DOHH2 (cell line): ENCODE data around the gene DAPK2.

ENCODE experiments used
- H3F3A ChIP-seq: fragments of 200-600 bp; sonication (generic), shearing (Covaris generic); 2 replicates; pipeline ENCODE4 v1.6.0; 2016; ENCODE audit warnings: antibody characterized with exemption, mild to moderate bottlenecking; ENCODE audit not compliant: control insufficient read depth, insufficient read depth
- H3K27ac ChIP-seq: fragments of 200-600 bp; sonication (generic); 2 replicates; pipeline ENCODE4 v1.5.1; 2014; ENCODE audit warnings: low read depth, mild to moderate bottlenecking, low read length, moderate library complexity
- H3K27me3 ChIP-seq: fragments of 200-600 bp; sonication (generic); 2 replicates; pipeline ENCODE4 v1.6.1; 2014; ENCODE audit warnings: mild to moderate bottlenecking, low read length, mixed read lengths; ENCODE audit not compliant: control insufficient read depth
- H3K36me3 ChIP-seq: fragments of 200-600 bp; sonication (generic); 2 replicates; pipeline ENCODE4 v1.6.1; 2014; ENCODE audit warnings: mild to moderate bottlenecking, low read length, moderate library complexity, mixed read lengths; ENCODE audit not compliant: control insufficient read depth
- H3K4me1 ChIP-seq: fragments of 200-600 bp; sonication (generic); 2 replicates; pipeline ENCODE4 v1.6.1; 2014; ENCODE audit warnings: mild to moderate bottlenecking, low read length, mixed read lengths; ENCODE audit not compliant: control insufficient read depth
- H3K4me2 ChIP-seq: fragments of 200-600 bp; sonication (generic); 2 replicates; pipeline ENCODE4 v1.6.0; 2014; ENCODE audit warnings: mild to moderate bottlenecking, low read length, moderate library complexity
- H3K4me3 ChIP-seq: fragments of 200-600 bp; sonication (generic); 2 replicates; pipeline ENCODE4 v1.5.1; 2014; ENCODE audit warnings: mild to moderate bottlenecking, low read length, mixed read lengths
- H3K79me2 ChIP-seq: fragments of 200-600 bp; sonication (generic); 2 replicates; pipeline ENCODE4 v1.6.1; 2014; ENCODE audit warnings: mild to moderate bottlenecking, low read length, mixed read lengths; ENCODE audit not compliant: control insufficient read depth
- H3K9me2 ChIP-seq: fragments of 200-600 bp; sonication (generic); replicated peaks from 2 replicates; pipeline ENCODE4 v1.6.1; 2014; ENCODE audit warnings: mild to moderate bottlenecking, low read length, mixed read lengths; ENCODE audit not compliant: control insufficient read depth
- H3K9me3 ChIP-seq: fragments of 200-600 bp; sonication (generic); 2 replicates; pipeline ENCODE4 v1.6.1; 2014; ENCODE audit warnings: antibody characterized with exemption, low read length, mixed read lengths; ENCODE audit not compliant: control insufficient read depth, insufficient read depth
- H4K20me1 ChIP-seq: fragments of 200-600 bp; sonication (generic); 2 replicates; pipeline ENCODE4 v1.6.0; 2014; ENCODE audit warnings: low read depth, mild to moderate bottlenecking, antibody characterized with exemption, low read length, moderate library complexity; ENCODE audit not compliant: control insufficient read depth, insufficient read depth
- CTCF ChIP-seq: fragments of 200-600 bp; sonication (generic); IDR thresholded peaks from one replicate; pipeline ENCODE4 v1.5.1; 2014; ENCODE audit warnings: antibody characterized with exemption, mild to moderate bottlenecking, low read depth, low read length; ENCODE audit not compliant: poor library complexity, severe bottlenecking
- EZH2phosphoT487 ChIP-seq: fragments of 200-600 bp; sonication (generic); IDR thresholded peaks from 2 replicates; pipeline ENCODE4 v1.6.1; 2017; ENCODE audit warnings: borderline replicate concordance, mild to moderate bottlenecking, antibody characterized with exemption, low read length, moderate library complexity, mixed read lengths

DAPK2 gene

GRCh38 chr15:63972801-63973200 is 73.5 kb downstream of the DAPK2 start:
- Histone ChIP-seq H3K4me2 (no peak overlapping the region), H3K36me3 (no peaks in the 10 kb centered on the region), H4K20me1 (no peaks in the 10 kb centered on the region), H3K79me2 (no peaks in the 10 kb centered on the region), H3K27me3 (no peaks in the 10 kb centered on the region), H3K9me2 (no peaks in the 10 kb centered on the region), H3K4me1 (no peaks in the 10 kb centered on the region; the same call in 1 of the 2 replicates), H3K9me3 (no peaks in the 10 kb centered on the region), H3K27ac (no peak overlapping the region), H3F3A (no peaks in the 10 kb centered on the region), H3K4me3 (no peak overlapping the region)
- no peak for TF ChIP-seq EZH2phosphoT487
- no peak for TF ChIP-seq CTCF

GRCh38 chr15:63971904-63972303 is 74.4 kb downstream of the DAPK2 start:
- H3F3A ChIP-seq, result no peaks in the 10 kb centered on the region
- no peak overlapping the region for H3K27ac ChIP-seq
- no peaks in the 10 kb centered on the region for H3K79me2 ChIP-seq
- H3K4me3 ChIP-seq, result no peak overlapping the region
- no peaks in the 10 kb centered on the region for H4K20me1 ChIP-seq
- no peaks in the 10 kb centered on the region for H3K9me2 ChIP-seq
- H3K4me1 ChIP-seq, result no peaks in the 10 kb centered on the region; the same call in 1 of the 2 replicates
- H3K36me3 ChIP-seq, result no peaks in the 10 kb centered on the region
- TF ChIP-seq CTCF, result no peak
- TF ChIP-seq EZH2phosphoT487, result no peak
- no peaks in the 10 kb centered on the region for H3K27me3 ChIP-seq
- no peaks in the 10 kb centered on the region for H3K9me3 ChIP-seq
- H3K4me2 ChIP-seq, result no peak overlapping the region

- Histone ChIP-seq H3K4me1 (no peaks in the 10 kb centered on the region; the same call in 1 of the 2 replicates), H3K27me3 (no peaks in the 10 kb centered on the region), H3K79me2 (no peaks in the 10 kb centered on the region), H3K4me3 (no peak overlapping the region), H3F3A (no peaks in the 10 kb centered on the region), H3K27ac (no peak overlapping the region), H4K20me1 (no peaks in the 10 kb centered on the region), H3K9me2 (no peaks in the 10 kb centered on the region), H3K4me2 (no peak overlapping the region), H3K36me3 (no peaks in the 10 kb centered on the region), H3K9me3 (no peaks in the 10 kb centered on the region)
- no peak for TF ChIP-seq CTCF
- no peak for TF ChIP-seq EZH2phosphoT487
Measured at GRCh38 chr15:63971427-63971805, 74.9 kb downstream of the DAPK2 start.
